B cell (primary cell): ENCODE results near the gene RAPGEF1.

Source experiments
- CTCF ChIP-seq: fragments of 200-600 bp; IDR thresholded peaks from one replicate; pipeline ENCODE4 v1.8.0; 2022; ENCODE audit warnings: antibody characterized with exemption, mild to moderate bottlenecking
- EZH2 ChIP-seq: IDR thresholded peaks from 2 replicates; pipeline ENCODE4 v1.6.1; 2012; ENCODE audit warnings: borderline replicate concordance, low read depth, mild to moderate bottlenecking, moderate library complexity, low read length; ENCODE audit not compliant: insufficient read depth, poor library complexity, severe bottlenecking

GRCh38 chr9:131613921-131614320 lies 126.0 kb downstream of the RAPGEF1 start:
- no peak for TF ChIP-seq CTCF
- no peak for TF ChIP-seq EZH2
